ENCODE results near the gene KCNK4.
A peak's percentile ranks its signal among the peaks of the same experiment; 100 is the strongest.

Gene KCNK4

DNA sequence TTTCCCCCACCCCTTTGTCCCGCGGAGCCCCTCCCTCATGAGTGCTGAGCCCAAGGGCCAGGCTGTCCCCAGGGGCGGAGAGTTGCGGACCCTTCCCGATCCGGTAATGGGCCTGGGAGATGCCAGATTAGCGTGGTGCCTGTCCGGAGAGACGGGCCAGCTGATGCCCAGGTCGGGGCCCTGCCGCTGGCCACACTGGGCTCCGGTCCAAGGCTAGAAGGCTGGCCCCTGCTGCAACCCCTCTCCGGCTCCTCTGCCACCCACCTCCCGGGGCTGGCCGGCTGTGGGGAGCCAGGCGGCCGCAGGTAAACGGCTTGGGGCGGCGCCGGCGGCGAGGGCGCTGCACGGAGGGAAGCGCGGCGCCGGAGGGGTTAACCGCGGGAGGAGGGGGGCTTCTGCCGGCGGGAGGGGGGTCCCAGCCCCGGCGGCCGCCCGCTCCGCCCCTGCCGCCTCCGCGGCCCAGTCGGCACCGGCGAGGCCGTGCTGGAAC, at the start of gene KCNK4:
Gene KCNK4 (plus strand): TSS at position 41 of the 490 bp plus-strand sequence. CDS start 1,717 bp downstream, outside the sequence.
- Histone ChIP-seq H3K27ac (no peak within 1 kb of the TSS), H3K4me3 (ENCODE audit: low read depth in 1 of 2, low read length in 1 of 2) (peak within 1 kb of the TSS in 1 of 2 experiments; percentile 14), H3K36me3 (no peaks in the 10 kb centered on the region)

GRCh38 chr11:64241491-64242374, 49.4 kb upstream of the KCNK4 start:
- Histone ChIP-seq H3K27ac (peak overlapping the region; percentile 96), H3K27me3 (peaks cover 7% of the 10 kb centered on the region), H3K4me3 (ENCODE audit: low read depth in 1 of 2, low read length in 1 of 2) (peak overlapping the region; percentile 89 to 95), H3K4me1 (ENCODE audit: control insufficient read depth in 1 of 2, insufficient read depth in 1 of 2, low read depth in 1 of 2, low read length in 1 of 2) (peaks cover 67 to 76% of the 10 kb centered on the region in 2 experiments), H3K9me3 (no peaks in the 10 kb centered on the region), H3K36me3 (no peaks in the 10 kb centered on the region)
- TF ChIP-seq, protein P1, sequence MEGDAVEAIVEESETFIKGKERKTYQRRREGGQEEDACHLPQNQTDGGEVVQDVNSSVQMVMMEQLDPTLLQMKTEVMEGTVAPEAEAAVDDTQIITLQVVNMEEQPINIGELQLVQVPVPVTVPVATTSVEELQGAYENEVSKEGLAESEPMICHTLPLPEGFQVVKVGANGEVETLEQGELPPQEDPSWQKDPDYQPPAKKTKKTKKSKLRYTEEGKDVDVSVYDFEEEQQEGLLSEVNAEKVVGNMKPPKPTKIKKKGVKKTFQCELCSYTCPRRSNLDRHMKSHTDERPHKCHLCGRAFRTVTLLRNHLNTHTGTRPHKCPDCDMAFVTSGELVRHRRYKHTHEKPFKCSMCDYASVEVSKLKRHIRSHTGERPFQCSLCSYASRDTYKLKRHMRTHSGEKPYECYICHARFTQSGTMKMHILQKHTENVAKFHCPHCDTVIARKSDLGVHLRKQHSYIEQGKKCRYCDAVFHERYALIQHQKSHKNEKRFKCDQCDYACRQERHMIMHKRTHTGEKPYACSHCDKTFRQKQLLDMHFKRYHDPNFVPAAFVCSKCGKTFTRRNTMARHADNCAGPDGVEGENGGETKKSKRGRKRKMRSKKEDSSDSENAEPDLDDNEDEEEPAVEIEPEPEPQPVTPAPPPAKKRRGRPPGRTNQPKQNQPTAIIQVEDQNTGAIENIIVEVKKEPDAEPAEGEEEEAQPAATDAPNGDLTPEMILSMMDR (IDR thresholded peaks at IDR 0.05) = no peak

More for the DNA sequence above, at the start of gene KCNK4:
- Histone ChIP-seq H3K27me3 (peaks cover 73% of the 10 kb centered on the region), H3K4me1 (ENCODE audit: control insufficient read depth in 1 of 2, insufficient read depth in 1 of 2, low read depth in 1 of 2, low read length in 1 of 2) (peaks cover 3 to 23% of the 10 kb centered on the region in 2 experiments), H3K9me3 (no peaks in the 10 kb centered on the region)
- TF ChIP-seq, protein P1 (IDR thresholded peaks at IDR 0.05) = no peak

DNA sequence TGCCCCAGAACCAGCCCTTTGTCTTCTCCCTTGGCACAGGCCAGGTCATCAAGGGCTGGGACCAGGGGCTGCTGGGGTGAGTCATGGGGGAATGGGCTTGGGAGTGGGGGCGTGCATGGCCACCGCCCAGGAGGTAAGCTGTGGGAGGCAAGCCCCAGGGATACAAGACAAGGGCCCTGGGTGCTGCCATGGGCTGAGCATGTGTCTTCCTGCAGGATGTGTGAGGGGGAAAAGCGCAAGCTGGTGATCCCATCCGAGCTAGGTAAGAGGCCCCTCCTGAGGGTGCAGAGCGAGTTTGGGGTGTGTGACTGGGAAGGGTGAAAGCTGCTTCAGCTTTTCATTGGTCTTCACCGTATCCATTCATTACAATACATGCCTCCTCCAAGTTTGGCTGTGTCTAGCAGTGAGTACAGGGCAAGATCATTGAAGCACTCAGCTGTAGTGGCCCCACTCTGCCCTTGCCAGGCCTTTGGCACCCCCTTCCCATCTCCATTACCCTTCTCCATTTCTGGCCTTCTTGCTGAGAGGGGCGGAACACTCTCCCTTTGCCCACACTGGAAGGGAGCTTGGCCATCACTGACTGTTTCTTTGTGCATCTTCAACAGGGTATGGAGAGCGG, 47.8 kb upstream of the KCNK4 start:
- peaks cover 10% of the 10 kb centered on the region for H3K27me3 ChIP-seq
- TF ChIP-seq, protein P1 (IDR thresholded peaks at IDR 0.05) = no peak
- no peak overlapping the region for H3K4me3 ChIP-seq (ENCODE audit: low read depth in 1 of 2, low read length in 1 of 2)
- H3K36me3 ChIP-seq = no peaks in the 10 kb centered on the region
- H3K9me3 ChIP-seq = no peaks in the 10 kb centered on the region
- H3K4me1 ChIP-seq (ENCODE audit: control insufficient read depth in 1 of 2, insufficient read depth in 1 of 2, low read depth in 1 of 2, low read length in 1 of 2) = peaks cover 64 to 76% of the 10 kb centered on the region in 2 experiments
- peak overlapping the region; percentile 10 for H3K27ac ChIP-seq

DNA sequence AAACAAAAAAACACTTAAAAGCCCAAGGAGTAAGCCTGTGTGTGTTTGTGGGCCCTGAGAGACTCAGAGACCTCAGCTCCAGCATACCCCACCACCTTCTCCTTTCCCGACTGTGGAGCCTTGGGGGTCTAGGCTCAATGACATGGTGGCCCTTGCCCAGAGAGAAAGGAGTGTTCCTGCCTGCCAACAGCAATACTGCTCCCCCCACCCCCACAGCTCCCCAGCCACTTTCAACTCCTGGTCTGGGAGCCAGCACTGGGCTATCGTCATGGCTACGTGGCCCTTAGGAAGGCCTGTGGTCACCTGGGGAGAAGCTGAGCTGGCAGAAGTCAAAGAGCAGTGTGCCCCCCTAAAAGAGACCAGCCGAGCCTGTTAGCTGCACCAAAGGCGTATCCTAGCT, 47.0 kb upstream of the KCNK4 start:
- Histone ChIP-seq H3K27me3 (peaks cover 10% of the 10 kb centered on the region), H3K4me3 (ENCODE audit: low read depth in 1 of 2, low read length in 1 of 2) (no peak overlapping the region), H3K9me3 (no peaks in the 10 kb centered on the region), H3K4me1 (ENCODE audit: control insufficient read depth in 1 of 2, insufficient read depth in 1 of 2, low read depth in 1 of 2, low read length in 1 of 2) (peaks cover 57 to 68% of the 10 kb centered on the region in 2 experiments), H3K27ac (no peak overlapping the region), H3K36me3 (no peaks in the 10 kb centered on the region)
- TF ChIP-seq, protein P1 (IDR thresholded peaks at IDR 0.05) = no peak

GRCh38 chr11:64244966-64245365, 46.1 kb upstream of the KCNK4 start:
- Histone ChIP-seq H3K9me3 (no peaks in the 10 kb centered on the region), H3K36me3 (no peaks in the 10 kb centered on the region), H3K4me3 (ENCODE audit: low read depth in 1 of 2, low read length in 1 of 2) (no peak overlapping the region), H3K4me1 (ENCODE audit: control insufficient read depth in 1 of 2, insufficient read depth in 1 of 2, low read depth in 1 of 2, low read length in 1 of 2) (peaks cover 48 to 60% of the 10 kb centered on the region in 2 experiments), H3K27ac (no peak overlapping the region), H3K27me3 (peaks cover 10% of the 10 kb centered on the region)
- TF ChIP-seq, protein P1 (IDR thresholded peaks at IDR 0.05) = no peak
